ENCODE results near the gene DYTN.
A peak's percentile ranks its signal among the peaks of the same experiment; 100 is the strongest.

The DYTN gene

DNA sequence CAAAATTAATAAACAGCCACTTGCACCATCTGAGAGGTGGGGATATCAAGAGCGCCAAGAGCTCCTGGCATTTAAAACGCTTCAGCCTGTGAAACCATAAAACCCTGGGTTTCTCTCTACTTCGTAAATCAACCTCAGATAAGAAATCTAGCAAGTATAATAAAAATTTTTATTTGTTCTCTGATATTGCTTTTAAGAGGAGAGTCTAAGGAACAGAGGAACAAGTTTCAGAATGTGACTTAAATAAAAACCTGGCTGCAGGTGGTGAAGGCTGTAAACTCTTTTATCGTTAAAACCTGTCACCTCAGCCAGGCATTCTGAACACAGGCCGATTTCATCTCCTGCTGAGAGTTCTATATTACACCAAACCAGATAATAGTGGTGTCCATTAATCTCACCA, 9.9 kb downstream of the DYTN start:
- Histone ChIP-seq H3K4me3 (ENCODE audit: low read depth in 1 of 2, low read length in 1 of 2) (no peak overlapping the region), H3K27ac (no peak overlapping the region), H3K9me3 (no peaks in the 10 kb centered on the region), H3K36me3 (no peaks in the 10 kb centered on the region), H3K4me1 (ENCODE audit: control insufficient read depth in 1 of 2, insufficient read depth in 1 of 2, low read depth in 1 of 2, low read length in 1 of 2) (no peaks in the 10 kb centered on the region), H3K27me3 (peaks cover 7% of the 10 kb centered on the region)
- TF ChIP-seq, protein P1, sequence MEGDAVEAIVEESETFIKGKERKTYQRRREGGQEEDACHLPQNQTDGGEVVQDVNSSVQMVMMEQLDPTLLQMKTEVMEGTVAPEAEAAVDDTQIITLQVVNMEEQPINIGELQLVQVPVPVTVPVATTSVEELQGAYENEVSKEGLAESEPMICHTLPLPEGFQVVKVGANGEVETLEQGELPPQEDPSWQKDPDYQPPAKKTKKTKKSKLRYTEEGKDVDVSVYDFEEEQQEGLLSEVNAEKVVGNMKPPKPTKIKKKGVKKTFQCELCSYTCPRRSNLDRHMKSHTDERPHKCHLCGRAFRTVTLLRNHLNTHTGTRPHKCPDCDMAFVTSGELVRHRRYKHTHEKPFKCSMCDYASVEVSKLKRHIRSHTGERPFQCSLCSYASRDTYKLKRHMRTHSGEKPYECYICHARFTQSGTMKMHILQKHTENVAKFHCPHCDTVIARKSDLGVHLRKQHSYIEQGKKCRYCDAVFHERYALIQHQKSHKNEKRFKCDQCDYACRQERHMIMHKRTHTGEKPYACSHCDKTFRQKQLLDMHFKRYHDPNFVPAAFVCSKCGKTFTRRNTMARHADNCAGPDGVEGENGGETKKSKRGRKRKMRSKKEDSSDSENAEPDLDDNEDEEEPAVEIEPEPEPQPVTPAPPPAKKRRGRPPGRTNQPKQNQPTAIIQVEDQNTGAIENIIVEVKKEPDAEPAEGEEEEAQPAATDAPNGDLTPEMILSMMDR (IDR thresholded peaks at IDR 0.05), result no peak

DNA sequence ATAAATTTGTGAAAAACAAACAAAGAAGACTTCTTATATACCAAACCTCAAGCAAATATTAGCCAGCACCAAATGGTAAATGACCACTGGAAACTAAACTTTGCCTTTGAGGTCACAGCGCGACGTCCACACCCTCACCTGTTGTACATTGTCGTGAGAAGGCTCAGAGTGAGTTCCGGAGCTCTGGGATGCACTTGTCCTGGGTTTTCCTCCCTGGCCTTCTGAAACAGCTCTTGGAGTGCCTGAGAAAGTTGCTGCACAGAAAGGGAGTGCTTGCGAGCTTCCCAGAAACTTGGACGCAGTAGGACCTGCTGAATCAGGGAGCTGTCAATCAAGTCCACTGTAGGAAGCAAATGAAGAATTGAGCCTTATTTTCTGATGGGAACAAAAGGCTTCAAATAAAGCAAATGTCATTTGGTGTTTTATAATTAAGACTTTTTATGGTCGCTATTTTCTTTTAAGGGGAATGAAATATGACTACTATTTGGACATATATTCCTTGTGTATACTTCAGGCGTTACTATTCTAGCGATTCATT, 11.0 kb downstream of the DYTN start:
- no peaks in the 10 kb centered on the region for H3K9me3 ChIP-seq
- H3K4me1 ChIP-seq (ENCODE audit: control insufficient read depth in 1 of 2, insufficient read depth in 1 of 2, low read depth in 1 of 2, low read length in 1 of 2), result no peaks in the 10 kb centered on the region
- H3K27me3 ChIP-seq, result peaks cover 7% of the 10 kb centered on the region
- H3K27ac ChIP-seq, result no peak overlapping the region
- H3K4me3 ChIP-seq (ENCODE audit: low read depth in 1 of 2, low read length in 1 of 2), result no peak overlapping the region
- TF ChIP-seq, protein P1 (IDR thresholded peaks at IDR 0.05), result no peak
- H3K36me3 ChIP-seq, result no peaks in the 10 kb centered on the region

DNA sequence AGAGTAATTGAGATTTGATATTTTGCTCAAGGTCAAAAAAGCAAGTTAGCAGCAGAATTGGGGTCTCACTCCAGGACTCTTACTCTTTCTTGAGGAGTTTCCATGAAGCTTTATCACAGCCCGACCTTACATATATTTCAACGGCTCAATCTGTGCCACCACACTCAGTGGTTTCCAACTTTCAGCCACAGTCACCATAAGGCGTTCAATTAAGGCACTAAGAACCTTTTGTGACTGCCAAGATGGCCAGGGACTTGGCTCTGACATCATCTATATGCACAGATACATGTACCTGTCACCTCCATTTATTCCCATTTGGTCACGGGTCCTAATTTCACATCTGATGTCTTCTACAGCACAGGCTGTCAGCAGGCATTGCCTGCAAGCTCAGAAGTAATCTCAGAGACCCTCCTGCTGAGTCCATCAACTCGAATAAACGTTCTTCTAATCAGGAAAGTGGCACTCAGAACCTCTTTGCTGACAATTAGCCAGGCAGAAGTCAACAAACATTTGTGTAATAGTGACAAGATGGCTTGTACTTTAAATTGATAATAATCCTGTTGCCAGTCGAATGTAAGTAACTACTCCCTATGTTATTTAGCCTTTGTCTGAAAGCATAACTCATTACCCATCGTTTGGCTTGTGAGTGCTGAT, 16.1 kb downstream of the DYTN start:
- TF ChIP-seq, protein P1 (IDR thresholded peaks at IDR 0.05), result no peak
- H3K4me1 ChIP-seq (ENCODE audit: control insufficient read depth in 1 of 2, insufficient read depth in 1 of 2, low read depth in 1 of 2, low read length in 1 of 2), result peaks cover 5 to 9% of the 10 kb centered on the region in 2 experiments
- H3K9me3 ChIP-seq, result no peaks in the 10 kb centered on the region
- H3K4me3 ChIP-seq (ENCODE audit: low read depth in 1 of 2, low read length in 1 of 2), result no peak overlapping the region
- no peaks in the 10 kb centered on the region for H3K27me3 ChIP-seq
- H3K36me3 ChIP-seq, result no peaks in the 10 kb centered on the region
- no peak overlapping the region for H3K27ac ChIP-seq

DNA sequence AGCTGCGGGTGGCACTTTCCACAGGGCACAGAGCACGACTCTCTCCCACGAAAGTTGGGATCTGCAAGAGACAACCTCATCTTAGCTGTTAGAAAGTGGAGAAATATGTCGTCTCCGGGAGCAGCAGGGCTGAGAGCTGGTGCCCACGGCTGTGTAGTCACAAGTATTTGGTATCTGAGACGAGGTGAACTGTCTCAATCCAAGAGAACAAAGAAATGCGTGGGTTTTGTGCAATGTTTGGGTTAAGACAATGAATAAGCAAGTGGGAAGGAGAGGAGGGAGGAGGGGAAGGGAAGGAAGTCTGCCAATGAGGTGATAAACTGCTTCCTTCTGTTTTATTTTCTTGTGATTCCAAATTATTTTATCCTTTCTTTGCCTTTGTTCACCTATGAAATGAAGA, 18.0 kb downstream of the DYTN start:
- no peak overlapping the region for H3K27ac ChIP-seq
- no peaks in the 10 kb centered on the region for H3K36me3 ChIP-seq
- H3K4me3 ChIP-seq (ENCODE audit: low read depth in 1 of 2, low read length in 1 of 2), result peak overlapping the region in 1 of 2 experiments; percentile 39
- H3K27me3 ChIP-seq, result no peaks in the 10 kb centered on the region
- no peaks in the 10 kb centered on the region for H3K9me3 ChIP-seq
- TF ChIP-seq, protein P1 (IDR thresholded peaks at IDR 0.05), result no peak
- H3K4me1 ChIP-seq (ENCODE audit: control insufficient read depth in 1 of 2, insufficient read depth in 1 of 2, low read depth in 1 of 2, low read length in 1 of 2), result peaks cover 5 to 9% of the 10 kb centered on the region in 2 experiments

DNA sequence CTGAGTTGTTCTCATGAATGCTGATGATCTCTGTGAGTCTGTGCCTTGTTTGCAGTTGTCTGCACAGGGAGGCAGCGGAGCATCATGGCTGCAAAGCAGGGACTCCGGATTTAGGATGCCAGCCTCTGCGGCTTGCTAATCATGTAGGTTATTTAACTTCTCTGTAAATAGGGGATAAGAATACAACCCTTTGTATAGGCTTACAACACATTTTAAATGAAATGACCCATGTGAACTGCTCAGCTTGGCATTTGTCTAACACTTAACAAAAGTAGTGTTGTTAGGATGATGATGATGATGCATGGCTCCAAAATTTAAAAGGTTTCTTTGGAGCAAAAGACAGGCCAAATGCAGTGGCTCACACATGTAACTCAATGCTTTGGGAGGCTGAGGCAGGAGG, 19.4 kb downstream of the DYTN start:
- no peaks in the 10 kb centered on the region for H3K27me3 ChIP-seq
- no peaks in the 10 kb centered on the region for H3K9me3 ChIP-seq
- no peaks in the 10 kb centered on the region for H3K36me3 ChIP-seq
- H3K4me1 ChIP-seq (ENCODE audit: control insufficient read depth in 1 of 2, insufficient read depth in 1 of 2, low read depth in 1 of 2, low read length in 1 of 2), result peaks cover 5 to 9% of the 10 kb centered on the region in 2 experiments
- TF ChIP-seq, protein P1 (IDR thresholded peaks at IDR 0.05), result no peak
- no peak overlapping the region for H3K27ac ChIP-seq
- H3K4me3 ChIP-seq (ENCODE audit: low read depth in 1 of 2, low read length in 1 of 2), result no peak overlapping the region
